ENCODE results near the gene NFKBIE. TPM values are rescaled to one million over a fixed set of nuclear protein-coding genes. Genes with fewer than 3 reads are reported as not detected.
A peak's percentile ranks its signal among the peaks of the same experiment; 100 is the strongest.

NFKBIE gene
- total and polyA plus RNA-seq, 9 of the 15 experiments (the other 6 are each of a cell fraction or from before 2014, with no cell fraction given) = 2.1 to 16.4 (median 11.7) TPM

DNA sequence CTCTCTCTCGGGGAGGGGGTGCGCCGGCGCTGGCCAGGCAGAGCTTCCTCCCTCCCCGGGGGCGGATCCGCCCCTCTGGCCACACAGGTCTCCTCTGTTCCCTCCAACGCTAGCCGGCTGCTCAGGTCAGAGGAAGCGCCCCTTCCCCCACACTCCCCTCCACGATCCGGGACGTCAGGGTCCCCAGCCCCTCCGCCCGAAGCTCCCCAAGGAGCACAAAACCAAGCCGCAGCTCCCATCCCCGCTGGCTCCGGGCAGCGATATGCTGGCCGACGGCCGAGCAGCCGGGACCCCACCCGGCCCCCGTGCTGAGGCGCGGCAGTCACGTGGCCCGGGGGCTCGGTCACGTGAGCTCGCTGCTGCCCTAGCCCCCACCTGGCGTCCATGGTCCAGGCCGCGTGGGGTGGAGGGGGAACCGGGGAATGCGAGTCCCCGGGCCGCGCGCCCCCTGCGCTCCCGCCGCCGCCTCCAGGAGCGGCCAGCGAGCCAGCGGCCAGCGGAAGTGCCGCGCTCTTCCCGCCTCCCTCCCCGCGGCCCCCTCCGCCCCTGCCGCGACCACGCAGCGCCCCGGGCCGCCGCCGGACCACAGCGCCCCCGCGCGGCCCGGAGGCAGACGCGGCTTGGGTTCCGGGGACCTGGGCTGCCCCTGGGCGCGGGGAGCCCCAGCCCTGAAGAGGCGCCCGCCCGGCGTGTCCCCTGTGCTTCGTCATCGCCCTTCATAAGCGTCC, 8.2 kb downstream of the NFKBIE start, which contains the start of gene SLC35B2 (continued):
- TF ChIP-seq, protein P1, sequence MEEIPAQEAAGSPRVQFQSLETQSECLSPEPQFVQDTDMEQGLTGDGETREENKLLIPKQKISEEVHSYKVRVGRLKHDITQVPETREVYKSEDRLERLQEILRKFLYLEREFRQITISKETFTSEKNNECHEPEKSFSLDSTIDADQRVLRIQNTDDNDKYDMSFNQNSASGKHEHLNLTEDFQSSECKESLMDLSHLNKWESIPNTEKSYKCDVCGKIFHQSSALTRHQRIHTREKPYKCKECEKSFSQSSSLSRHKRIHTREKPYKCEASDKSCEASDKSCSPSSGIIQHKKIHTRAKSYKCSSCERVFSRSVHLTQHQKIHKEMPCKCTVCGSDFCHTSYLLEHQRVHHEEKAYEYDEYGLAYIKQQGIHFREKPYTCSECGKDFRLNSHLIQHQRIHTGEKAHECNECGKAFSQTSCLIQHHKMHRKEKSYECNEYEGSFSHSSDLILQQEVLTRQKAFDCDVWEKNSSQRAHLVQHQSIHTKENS (CRISPR knock-in tag; IDR thresholded peaks at IDR 0.05) = no peak
- TF ChIP-seq ZFP30 (CRISPR knock-in tag; IDR thresholded peaks at IDR 0.05; ENCODE audit: borderline replicate concordance) (no peak), ZNF717 (CRISPR knock-in tag; IDR thresholded peaks at IDR 0.05) (no peak), GABPB1 (CRISPR knock-in tag; IDR thresholded peaks at IDR 0.05) (peak; percentile 85), SNRNP70 (optimal IDR thresholded peaks at IDR 0.05; ENCODE audit: low read depth, low read length) (no peak), GATAD2A (IDR thresholded peaks at IDR 0.05) (peak; percentile 89), SAFB2 (IDR thresholded peaks at IDR 0.05; ENCODE audit: borderline replicate concordance, low read depth, low read length, severe bottlenecking) (no peak), ZBTB8A (IDR thresholded peaks at IDR 0.05; ENCODE audit: partially characterized antibody) (no peak), HDAC6 (IDR thresholded peaks at IDR 0.05; ENCODE audit: low read depth, low read length) (no peak), ZNF354B (CRISPR knock-in tag; IDR thresholded peaks at IDR 0.05) (no peak), SMARCE1 (IDR thresholded peaks at IDR 0.05) (peak; percentile 65), RBFOX2 (IDR thresholded peaks at IDR 0.05; ENCODE audit: low read depth, low read length) (peak; percentile 93), ZNF232 (CRISPR knock-in tag; IDR thresholded peaks at IDR 0.05) (peak; percentile 81; the same call in 1 of the 2 replicates), FIP1L1 (IDR thresholded peaks at IDR 0.05; ENCODE audit: low read depth, low read length, poor library complexity, severe bottlenecking) (peak; percentile 87), RBM15 (IDR thresholded peaks at IDR 0.05; ENCODE audit: insufficient read depth, low read length) (no peak)
- TF ChIP-seq, protein P2, sequence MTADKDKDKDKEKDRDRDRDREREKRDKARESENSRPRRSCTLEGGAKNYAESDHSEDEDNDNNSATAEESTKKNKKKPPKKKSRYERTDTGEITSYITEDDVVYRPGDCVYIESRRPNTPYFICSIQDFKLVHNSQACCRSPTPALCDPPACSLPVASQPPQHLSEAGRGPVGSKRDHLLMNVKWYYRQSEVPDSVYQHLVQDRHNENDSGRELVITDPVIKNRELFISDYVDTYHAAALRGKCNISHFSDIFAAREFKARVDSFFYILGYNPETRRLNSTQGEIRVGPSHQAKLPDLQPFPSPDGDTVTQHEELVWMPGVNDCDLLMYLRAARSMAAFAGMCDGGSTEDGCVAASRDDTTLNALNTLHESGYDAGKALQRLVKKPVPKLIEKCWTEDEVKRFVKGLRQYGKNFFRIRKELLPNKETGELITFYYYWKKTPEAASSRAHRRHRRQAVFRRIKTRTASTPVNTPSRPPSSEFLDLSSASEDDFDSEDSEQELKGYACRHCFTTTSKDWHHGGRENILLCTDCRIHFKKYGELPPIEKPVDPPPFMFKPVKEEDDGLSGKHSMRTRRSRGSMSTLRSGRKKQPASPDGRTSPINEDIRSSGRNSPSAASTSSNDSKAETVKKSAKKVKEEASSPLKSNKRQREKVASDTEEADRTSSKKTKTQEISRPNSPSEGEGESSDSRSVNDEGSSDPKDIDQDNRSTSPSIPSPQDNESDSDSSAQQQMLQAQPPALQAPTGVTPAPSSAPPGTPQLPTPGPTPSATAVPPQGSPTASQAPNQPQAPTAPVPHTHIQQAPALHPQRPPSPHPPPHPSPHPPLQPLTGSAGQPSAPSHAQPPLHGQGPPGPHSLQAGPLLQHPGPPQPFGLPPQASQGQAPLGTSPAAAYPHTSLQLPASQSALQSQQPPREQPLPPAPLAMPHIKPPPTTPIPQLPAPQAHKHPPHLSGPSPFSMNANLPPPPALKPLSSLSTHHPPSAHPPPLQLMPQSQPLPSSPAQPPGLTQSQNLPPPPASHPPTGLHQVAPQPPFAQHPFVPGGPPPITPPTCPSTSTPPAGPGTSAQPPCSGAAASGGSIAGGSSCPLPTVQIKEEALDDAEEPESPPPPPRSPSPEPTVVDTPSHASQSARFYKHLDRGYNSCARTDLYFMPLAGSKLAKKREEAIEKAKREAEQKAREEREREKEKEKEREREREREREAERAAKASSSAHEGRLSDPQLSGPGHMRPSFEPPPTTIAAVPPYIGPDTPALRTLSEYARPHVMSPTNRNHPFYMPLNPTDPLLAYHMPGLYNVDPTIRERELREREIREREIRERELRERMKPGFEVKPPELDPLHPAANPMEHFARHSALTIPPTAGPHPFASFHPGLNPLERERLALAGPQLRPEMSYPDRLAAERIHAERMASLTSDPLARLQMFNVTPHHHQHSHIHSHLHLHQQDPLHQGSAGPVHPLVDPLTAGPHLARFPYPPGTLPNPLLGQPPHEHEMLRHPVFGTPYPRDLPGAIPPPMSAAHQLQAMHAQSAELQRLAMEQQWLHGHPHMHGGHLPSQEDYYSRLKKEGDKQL (CRISPR knock-in tag; IDR thresholded peaks at IDR 0.05; ENCODE audit: borderline replicate concordance) = 0 out of 2 replicates have a peak, but pooled peaks have one; percentile 80
- TF ChIP-seq, protein P3, sequence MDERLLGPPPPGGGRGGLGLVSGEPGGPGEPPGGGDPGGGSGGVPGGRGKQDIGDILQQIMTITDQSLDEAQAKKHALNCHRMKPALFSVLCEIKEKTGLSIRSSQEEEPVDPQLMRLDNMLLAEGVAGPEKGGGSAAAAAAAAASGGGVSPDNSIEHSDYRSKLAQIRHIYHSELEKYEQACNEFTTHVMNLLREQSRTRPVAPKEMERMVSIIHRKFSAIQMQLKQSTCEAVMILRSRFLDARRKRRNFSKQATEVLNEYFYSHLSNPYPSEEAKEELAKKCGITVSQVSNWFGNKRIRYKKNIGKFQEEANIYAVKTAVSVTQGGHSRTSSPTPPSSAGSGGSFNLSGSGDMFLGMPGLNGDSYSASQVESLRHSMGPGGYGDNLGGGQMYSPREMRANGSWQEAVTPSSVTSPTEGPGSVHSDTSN (CRISPR knock-in tag; IDR thresholded peaks at IDR 0.05; ENCODE audit: low read depth) = no peak
- TF ChIP-seq, protein P3 (tag; conservative IDR thresholded peaks at IDR 0.05; ENCODE audit: low read depth) = no peak
- TF ChIP-seq, protein P4, sequence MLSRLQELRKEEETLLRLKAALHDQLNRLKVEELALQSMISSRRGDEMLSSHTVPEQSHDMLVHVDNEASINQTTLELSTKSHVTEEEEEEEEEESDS (CRISPR knock-in tag; IDR thresholded peaks at IDR 0.05) = no peak
